Measurements from ENCODE around the gene MACF1.

DNA sequence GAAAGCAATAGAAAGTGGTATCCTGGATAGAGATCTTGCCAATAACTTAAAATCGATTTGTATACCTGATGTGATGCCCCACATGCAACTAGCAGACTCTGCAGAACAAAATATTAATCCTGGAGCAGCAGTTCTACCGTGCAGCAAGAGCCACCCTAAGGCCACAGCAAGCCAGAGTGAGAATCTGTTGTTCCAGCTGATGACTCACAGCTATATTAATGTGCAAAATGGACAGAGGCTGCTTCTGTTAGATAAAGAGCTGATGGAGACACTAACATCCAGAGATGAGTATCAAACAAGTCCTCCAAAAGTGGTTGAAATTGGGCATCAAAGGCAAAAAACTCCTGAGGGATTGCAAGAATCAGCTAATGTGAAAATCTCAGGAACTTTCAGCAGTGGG, 127.8 kb downstream of the MACF1 start:
- TF ChIP-seq, protein P1, sequence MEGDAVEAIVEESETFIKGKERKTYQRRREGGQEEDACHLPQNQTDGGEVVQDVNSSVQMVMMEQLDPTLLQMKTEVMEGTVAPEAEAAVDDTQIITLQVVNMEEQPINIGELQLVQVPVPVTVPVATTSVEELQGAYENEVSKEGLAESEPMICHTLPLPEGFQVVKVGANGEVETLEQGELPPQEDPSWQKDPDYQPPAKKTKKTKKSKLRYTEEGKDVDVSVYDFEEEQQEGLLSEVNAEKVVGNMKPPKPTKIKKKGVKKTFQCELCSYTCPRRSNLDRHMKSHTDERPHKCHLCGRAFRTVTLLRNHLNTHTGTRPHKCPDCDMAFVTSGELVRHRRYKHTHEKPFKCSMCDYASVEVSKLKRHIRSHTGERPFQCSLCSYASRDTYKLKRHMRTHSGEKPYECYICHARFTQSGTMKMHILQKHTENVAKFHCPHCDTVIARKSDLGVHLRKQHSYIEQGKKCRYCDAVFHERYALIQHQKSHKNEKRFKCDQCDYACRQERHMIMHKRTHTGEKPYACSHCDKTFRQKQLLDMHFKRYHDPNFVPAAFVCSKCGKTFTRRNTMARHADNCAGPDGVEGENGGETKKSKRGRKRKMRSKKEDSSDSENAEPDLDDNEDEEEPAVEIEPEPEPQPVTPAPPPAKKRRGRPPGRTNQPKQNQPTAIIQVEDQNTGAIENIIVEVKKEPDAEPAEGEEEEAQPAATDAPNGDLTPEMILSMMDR (IDR thresholded peaks at IDR 0.05) = no peak
- no peak for TF ChIP-seq EZH2 (IDR thresholded peaks at IDR 0.05)

Measured in neural progenitor cell (in vitro differentiated cells).